HL-60/S4 treated with retinoic acid at 250 ng/mL for 4 days and 3 days (cell line): ENCODE results near the gene FAM25G.

Experiments used
- in situ Hi-C: fragments of 300-500 bp; cut with MboI; formaldehyde crosslinking; loops from 2 replicates; pipeline ENCODE4 v1.7.0; 2022; ENCODE audit warnings: low sequenced_read_pairs

FAM25G gene

DNA sequence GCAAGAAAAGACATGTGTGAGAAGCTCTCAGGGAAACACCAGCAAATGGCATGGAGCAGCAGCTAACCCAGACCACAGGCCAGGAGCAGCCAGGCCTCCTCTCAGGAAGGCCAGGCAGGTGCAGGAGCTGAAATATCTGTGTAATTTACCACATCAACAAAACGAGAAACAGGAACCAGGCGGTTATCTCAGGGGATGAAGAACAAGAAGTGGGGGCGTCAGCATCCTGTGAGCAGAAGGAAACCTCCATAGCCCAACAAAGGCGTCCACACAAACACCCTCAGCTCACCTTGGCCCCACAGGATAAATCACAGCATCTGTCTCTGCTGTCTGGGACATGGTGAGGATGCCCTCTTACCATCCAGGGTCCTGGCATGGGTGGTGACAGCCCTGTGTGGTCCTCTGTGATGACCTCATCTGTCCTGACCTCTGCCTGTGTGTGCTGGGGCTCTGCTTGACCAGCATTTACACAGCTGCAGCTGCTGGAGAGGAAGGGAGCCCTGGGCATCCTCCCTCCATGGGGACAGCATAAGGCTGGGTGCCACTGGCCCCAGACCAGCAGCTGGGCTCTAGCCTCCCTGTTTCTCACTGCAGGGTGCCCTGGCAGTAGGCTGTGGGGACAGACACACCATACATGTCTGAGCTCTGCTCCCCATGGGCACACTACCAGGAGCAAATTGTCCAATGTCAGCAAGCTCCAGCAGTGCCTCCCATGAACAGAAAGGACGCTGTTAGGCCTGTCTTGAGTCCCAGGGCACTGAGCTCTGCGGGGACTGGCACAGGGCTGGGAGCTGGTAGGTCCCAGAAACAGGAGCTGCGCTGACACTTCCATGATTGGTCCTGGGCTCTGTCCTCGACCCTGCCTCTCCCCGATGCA lies 42.2 kb downstream of the FAM25G start:
- in situ Hi-C loops = no loop called here

DNA sequence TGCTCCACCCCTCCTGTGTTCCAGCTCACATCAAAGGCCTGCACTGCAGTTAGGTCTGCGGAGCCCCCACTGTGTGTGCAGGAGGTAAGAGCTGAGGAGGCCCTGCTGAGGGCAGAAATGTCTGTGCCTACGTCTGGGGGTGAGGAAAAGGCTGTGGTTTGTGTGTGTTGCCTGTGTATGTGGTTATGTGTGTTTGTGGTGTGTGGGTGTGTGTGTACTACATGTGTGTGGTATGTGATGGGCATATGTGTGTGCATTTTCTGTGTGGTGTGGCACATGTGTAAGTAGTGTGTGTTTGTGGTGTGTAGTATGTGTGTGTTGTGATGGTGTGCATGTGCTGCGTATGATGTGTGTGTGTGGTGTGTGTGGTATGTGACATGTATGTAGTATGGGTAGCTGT lies 43.8 kb downstream of the FAM25G start:
- in situ Hi-C loops = no loop called here

DNA sequence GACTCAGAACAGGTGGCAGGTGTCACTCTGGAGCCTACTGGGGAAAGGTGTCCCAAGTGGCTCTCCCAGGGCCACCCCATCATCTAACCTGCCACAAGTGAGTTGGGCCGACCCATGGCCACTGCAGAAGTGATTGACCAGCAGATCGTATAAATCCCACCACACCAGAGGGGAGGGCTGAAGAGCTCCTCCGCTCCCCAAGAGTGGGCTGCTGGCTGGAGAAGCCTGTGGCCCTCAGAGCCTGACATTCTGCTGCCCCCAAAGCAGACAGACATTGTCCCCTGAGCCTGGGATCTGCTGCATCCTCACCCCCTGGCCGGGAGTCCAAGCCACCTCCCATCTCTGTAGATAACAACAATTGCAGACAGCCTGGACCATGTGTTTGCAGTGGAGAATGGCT lies 44.3 kb downstream of the FAM25G start:
- in situ Hi-C loops = no loop called here

DNA sequence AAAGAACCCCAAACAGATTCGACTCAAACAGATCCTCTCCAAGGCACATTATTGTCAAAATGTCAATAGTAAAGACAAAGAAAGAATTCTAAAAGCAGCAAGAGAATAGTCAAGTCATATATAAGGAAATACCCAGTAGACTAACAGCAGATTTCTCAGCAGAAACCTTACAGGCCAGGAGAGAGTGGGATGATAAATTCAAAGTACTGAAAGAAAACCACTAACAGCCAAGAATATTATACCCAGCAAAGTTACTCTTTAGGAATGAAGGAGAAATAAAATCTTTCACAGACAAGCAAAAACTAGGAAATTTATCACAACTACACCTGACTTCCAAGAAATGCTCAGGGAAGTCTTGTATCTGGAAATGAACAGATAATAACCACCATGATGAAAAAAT lies 45.8 kb downstream of the FAM25G start:
- in situ Hi-C loops = no loop called here

DNA sequence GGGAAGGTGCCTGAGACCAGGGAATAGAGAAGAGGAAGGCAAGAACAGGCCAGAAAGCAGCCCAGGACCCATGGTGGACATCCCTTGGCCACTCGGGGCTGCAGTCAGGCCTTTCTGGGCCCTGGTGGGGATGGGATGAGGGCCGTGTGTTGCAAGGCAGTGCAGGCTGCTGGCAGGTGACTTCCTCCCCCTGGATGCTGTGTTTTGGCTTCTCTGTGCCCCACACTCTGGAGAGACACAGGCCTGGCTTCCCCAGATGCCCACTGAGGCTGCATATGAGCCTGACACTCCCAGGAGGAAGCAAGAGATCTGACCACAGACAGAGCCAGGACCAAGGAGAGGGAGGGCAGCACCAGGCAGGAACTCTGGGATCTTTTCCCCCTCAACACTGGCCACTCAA lies 47.5 kb downstream of the FAM25G start:
- in situ Hi-C loops = no loop called here

DNA sequence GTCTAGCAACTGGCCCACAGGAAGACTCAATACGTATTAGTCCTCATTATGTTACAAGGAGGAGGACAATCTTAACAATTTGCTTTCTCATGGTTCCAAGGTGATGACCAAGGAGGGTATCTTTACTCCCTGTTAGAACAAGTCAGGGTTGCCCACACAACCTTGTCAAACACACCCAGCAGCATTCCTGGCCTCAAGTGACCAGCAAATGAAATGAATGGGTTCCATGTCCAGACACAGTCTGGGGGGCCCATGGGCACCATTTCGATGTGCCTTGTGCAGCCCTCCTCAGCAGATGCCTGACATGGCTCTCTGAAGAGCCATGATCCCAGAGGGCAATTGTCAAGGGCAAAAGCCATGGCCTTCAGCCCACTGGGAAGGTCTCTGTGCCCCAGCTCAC lies 48.4 kb downstream of the FAM25G start:
- in situ Hi-C loops = no loop called here

DNA sequence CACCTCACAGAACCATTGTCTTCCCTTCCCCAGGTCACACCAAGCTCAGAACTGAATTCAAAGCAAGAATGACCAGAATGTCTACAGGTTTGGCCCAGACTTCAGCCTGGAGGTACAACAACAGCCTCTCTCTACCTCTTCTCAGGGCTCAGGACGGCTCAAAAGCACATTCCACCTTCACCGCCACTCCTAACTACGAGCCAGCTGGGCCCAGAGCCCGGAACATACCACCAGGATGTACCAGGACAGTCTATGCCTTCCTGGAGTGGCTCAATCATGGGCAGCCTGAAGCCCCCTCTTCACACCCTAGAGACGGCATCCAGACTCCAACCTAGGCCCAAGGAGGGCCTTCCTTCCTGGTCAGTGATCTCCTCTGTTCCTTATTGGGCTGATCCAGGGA lies 49.1 kb downstream of the FAM25G start:
- in situ Hi-C loops = no loop called here

- in situ Hi-C loops = no loop called here
Measured at GRCh38 chr10:47441938-47442337, 49.6 kb downstream of the FAM25G start.

DNA sequence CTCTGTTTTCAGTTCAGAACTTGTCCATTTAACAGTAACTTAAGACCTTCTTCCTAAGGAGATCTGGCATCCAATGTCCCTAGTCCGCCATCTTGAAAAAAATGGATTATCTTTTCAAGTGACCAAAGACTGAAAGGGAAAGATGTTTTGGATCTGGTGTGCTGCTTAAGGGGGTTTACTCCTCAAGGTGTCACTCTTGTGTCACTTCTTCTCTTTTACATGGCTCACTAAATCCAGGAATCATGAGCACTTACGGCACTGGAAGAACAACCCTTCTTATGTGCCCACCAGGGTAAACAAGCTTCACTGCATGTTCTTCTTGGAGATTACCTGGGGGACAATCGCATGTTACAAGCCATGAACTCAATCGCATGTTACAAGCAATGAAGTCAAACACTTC lies 51.3 kb downstream of the FAM25G start:
- in situ Hi-C loops = no loop called here

DNA sequence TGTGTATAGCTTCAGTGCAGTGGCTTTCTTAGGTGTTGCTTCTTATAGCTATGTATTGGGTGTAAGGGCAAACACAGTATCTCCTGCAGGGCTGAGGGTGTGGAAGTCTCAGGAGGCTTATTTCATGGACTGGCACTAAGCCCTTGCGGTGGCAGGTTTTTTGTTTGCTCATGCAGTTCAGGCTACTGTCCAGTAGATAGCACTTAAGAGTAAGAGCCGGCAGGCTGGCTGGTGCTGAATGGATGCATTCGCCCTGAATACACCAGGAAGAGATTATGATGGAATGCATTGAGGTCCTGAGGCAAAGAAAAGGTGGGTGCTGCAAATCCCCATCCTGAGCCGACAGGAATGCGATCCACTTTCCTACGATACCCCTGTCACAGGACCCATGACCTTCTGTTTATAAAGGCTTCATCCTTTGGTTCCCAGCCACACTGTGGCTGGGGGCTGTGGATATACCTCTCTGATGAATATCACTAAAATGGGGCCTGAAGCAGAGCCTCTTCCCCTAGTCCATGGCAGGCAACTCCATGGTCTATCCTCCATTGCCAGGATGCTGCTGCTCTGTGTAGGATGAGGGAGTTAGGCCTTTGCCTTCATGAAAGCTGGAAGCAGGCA lies 52.5 kb downstream of the FAM25G start:
- in situ Hi-C loops = no loop called here
